MM.1S (cell line): ENCODE results near the gene NAA10.

Source experiments
- DNase-seq: peaks from one replicate; pipeline ENCODE4 v3.0.0-alpha.2; 2015
- H2AFZ ChIP-seq: fragments of 300-600 bp; sonication (generic); 2 replicates; pipeline ENCODE4 v1.6.0; 2016; ENCODE audit warnings: antibody characterized with exemption, low read length
- H3F3A ChIP-seq: fragments of 300-600 bp; sonication (generic); 2 replicates; pipeline ENCODE4 v1.6.1; 2016; ENCODE audit warnings: mild to moderate bottlenecking, antibody characterized with exemption, low read length, moderate library complexity, mixed read lengths; ENCODE audit not compliant: insufficient read depth
- H3K27ac ChIP-seq: fragments of 300-600 bp; sonication (generic); 2 replicates; pipeline ENCODE4 v1.5.1; 2016; ENCODE audit warnings: mild to moderate bottlenecking, low read length
- H3K27me3 ChIP-seq: fragments of 300-600 bp; sonication (generic); replicated peaks from 2 replicates; pipeline ENCODE4 v1.6.0; 2016; ENCODE audit warnings: low read length; ENCODE audit not compliant: insufficient read depth
- H3K36me3 ChIP-seq: fragments of 300-600 bp; sonication (generic); replicated peaks from 2 replicates; pipeline ENCODE4 v1.6.1; 2016; ENCODE audit warnings: mild to moderate bottlenecking, low read length, mixed read lengths; ENCODE audit not compliant: insufficient read depth
- H3K4me1 ChIP-seq: fragments of 300-600 bp; sonication (generic); 2 replicates; pipeline ENCODE4 v1.6.1; 2016; ENCODE audit warnings: low read length, mixed read lengths
- H3K4me2 ChIP-seq: fragments of 300-600 bp; sonication (generic); 2 replicates; pipeline ENCODE4 v1.6.0; 2016; ENCODE audit warnings: low read depth, low read length
- H3K4me3 ChIP-seq: fragments of 300-600 bp; sonication (generic); 2 replicates; pipeline ENCODE4 v1.5.1; 2016; ENCODE audit warnings: low read length, mixed read lengths
- H3K79me2 ChIP-seq: fragments of 300-600 bp; sonication (generic); 2 replicates; pipeline ENCODE4 v1.6.1; 2016; ENCODE audit warnings: mixed run types, low read length, mixed read lengths
- H3K9ac ChIP-seq: fragments of 300-600 bp; sonication (generic); 2 replicates; pipeline ENCODE4 v1.6.1; 2016; ENCODE audit warnings: low read length, mixed read lengths
- H3K9me2 ChIP-seq: fragments of 300-600 bp; sonication (generic); replicated peaks from 2 replicates; pipeline ENCODE4 v1.6.1; 2016; ENCODE audit warnings: mild to moderate bottlenecking, low read length, mixed read lengths; ENCODE audit not compliant: insufficient read depth
- H3K9me3 ChIP-seq: fragments of 300-600 bp; sonication (generic); replicated peaks from 2 replicates; pipeline ENCODE4 v1.6.1; 2016; ENCODE audit warnings: mild to moderate bottlenecking, low read length, mixed read lengths; ENCODE audit not compliant: insufficient read depth
- H4K20me1 ChIP-seq: fragments of 300-600 bp; sonication (generic); 2 replicates; pipeline ENCODE4 v1.6.1; 2016; ENCODE audit warnings: mild to moderate bottlenecking, low read length, moderate library complexity, mixed read lengths; ENCODE audit not compliant: insufficient read depth
- CTCF ChIP-seq: fragments of 300-600 bp; sonication (generic); IDR thresholded peaks from 2 replicates; pipeline ENCODE4 v1.5.1; 2016; ENCODE audit warnings: antibody characterized with exemption, low read length, mixed read lengths
- EZH2 ChIP-seq: fragments of 300-600 bp; sonication (generic); optimal IDR thresholded peaks from 2 replicates; pipeline ENCODE3; 2017; ENCODE audit warnings: low read depth, mild to moderate bottlenecking, antibody characterized with exemption, low read length, mixed read lengths
- EZH2phosphoT487 ChIP-seq: fragments of 300-600 bp; sonication (generic); IDR thresholded peaks from 2 replicates; pipeline ENCODE4 v1.6.1; 2018; ENCODE audit warnings: antibody characterized with exemption, low read length

Gene NAA10

GRCh38 chrX:153919281-153919680 lies 15.6 kb downstream of the NAA10 start:
- Histone ChIP-seq H2AFZ (no peak overlapping the region), H3K4me2 (no peak overlapping the region), H3K27ac (no peak overlapping the region), H3K27me3 (no peaks in the 10 kb centered on the region), H3K4me3 (no peak overlapping the region), H4K20me1 (no peaks in the 10 kb centered on the region), H3K36me3 (no peaks in the 10 kb centered on the region), H3K9me3 (no peaks in the 10 kb centered on the region), H3F3A (peaks cover 4% of the 10 kb centered on the region; the same call in 1 of the 2 replicates), H3K79me2 (peaks cover 28% of the 10 kb centered on the region), H3K9ac (no peak overlapping the region), H3K9me2 (no peaks in the 10 kb centered on the region), H3K4me1 (0 out of 2 replicates have a peak, but pooled peaks cover 2% of the 10 kb centered on the region)
- DNase-seq, result no peak
- TF ChIP-seq EZH2phosphoT487, result no peak
- TF ChIP-seq CTCF, result no peak
- TF ChIP-seq EZH2, result no peak

GRCh38 chrX:153917869-153918268 lies 17.0 kb downstream of the NAA10 start:
- Histone ChIP-seq H3K79me2 (peaks cover 15% of the 10 kb centered on the region), H3K9me3 (no peaks in the 10 kb centered on the region), H3K27ac (no peak overlapping the region), H3K36me3 (no peaks in the 10 kb centered on the region), H3F3A (no peaks in the 10 kb centered on the region), H3K27me3 (no peaks in the 10 kb centered on the region), H3K9me2 (no peaks in the 10 kb centered on the region), H3K4me3 (no peak overlapping the region), H2AFZ (no peak overlapping the region), H4K20me1 (no peaks in the 10 kb centered on the region), H3K4me1 (no peaks in the 10 kb centered on the region), H3K9ac (no peak overlapping the region), H3K4me2 (no peak overlapping the region)
- TF ChIP-seq EZH2phosphoT487 (no peak), CTCF (no peak), EZH2 (no peak)
- DNase-seq, result no peak

- DNase-seq, result no peak
- H4K20me1 ChIP-seq, result no peaks in the 10 kb centered on the region
- H3K4me2 ChIP-seq, result no peak overlapping the region
- no peaks in the 10 kb centered on the region for H3K79me2 ChIP-seq
- no peaks in the 10 kb centered on the region for H3K27me3 ChIP-seq
- H3K27ac ChIP-seq, result no peak overlapping the region
- H3K4me3 ChIP-seq, result no peak overlapping the region
- no peaks in the 10 kb centered on the region for H3K9me3 ChIP-seq
- H2AFZ ChIP-seq, result no peak overlapping the region
- no peaks in the 10 kb centered on the region for H3F3A ChIP-seq
- no peaks in the 10 kb centered on the region for H3K9me2 ChIP-seq
- no peaks in the 10 kb centered on the region for H3K36me3 ChIP-seq
- H3K9ac ChIP-seq, result no peak overlapping the region
- H3K4me1 ChIP-seq, result no peaks in the 10 kb centered on the region
- TF ChIP-seq EZH2phosphoT487 (no peak), CTCF (no peak), EZH2 (no peak)
Observed at GRCh38 chrX:153913701-153914100, 21.1 kb downstream of the NAA10 start.
